CD14-positive monocyte (primary cell): ENCODE measurements around the gene ZDHHC3. TPM values are rescaled to one million over a fixed set of nuclear protein-coding genes. Genes with fewer than 3 reads are reported as not detected.
A peak's percentile ranks its signal among the peaks of the same experiment; 100 is the strongest.

Source experiments
- DNase-seq, 3 donors: peaks; one replicate each; pipeline ENCODE4 v3.0.0-alpha.2; 2011 to 2022
- H2AFZ ChIP-seq: 2 replicates; pipeline ENCODE4 v1.6.0; 2012; ENCODE audit warnings: mild to moderate bottlenecking, low read depth, low read length, inconsistent platforms; ENCODE audit not compliant: insufficient read depth, poor library complexity, severe bottlenecking
- H3K27ac ChIP-seq, 2 donors: 1 replicate in 1 of 2; 2 replicates in 1 of 2; pipeline ENCODE4 v1.5.1; 2012 to 2013; ENCODE audit warnings: low read length in 2 of 2, control low read depth in 1 of 2, inconsistent platforms in 1 of 2, low read depth in 1 of 2, mild to moderate bottlenecking in 1 of 2
- H3K27me3 ChIP-seq, 2 donors: one replicate each; pipeline versions ENCODE4 v1.6.0 to v1.6.1; 2011 to 2013; ENCODE audit warnings: low read length in 2 of 2; ENCODE audit not compliant: control insufficient read depth in 2 of 2, insufficient read depth in 2 of 2
- H3K36me3 ChIP-seq, 2 donors: replicated peaks in 1 of 2; 1 replicate in 1 of 2; 2 replicates in 1 of 2; pipeline versions ENCODE4 v1.5.1 to v1.6.1; 2012 to 2013; ENCODE audit warnings: low read length in 2 of 2, control low read depth in 1 of 2, inconsistent platforms in 1 of 2, mild to moderate bottlenecking in 1 of 2; ENCODE audit not compliant: insufficient read depth in 2 of 2, control insufficient read depth in 1 of 2
- H3K4me1 ChIP-seq, 2 donors: 1 replicate in 1 of 2; 2 replicates in 1 of 2; pipeline versions ENCODE4 v1.5.1 to v1.6.1; 2012 to 2013; ENCODE audit warnings: low read length in 2 of 2, control low read depth in 1 of 2, inconsistent platforms in 1 of 2, mild to moderate bottlenecking in 1 of 2, moderate library complexity in 1 of 2; ENCODE audit not compliant: insufficient read depth in 2 of 2, control insufficient read depth in 1 of 2
- H3K4me2 ChIP-seq: replicated peaks from 2 replicates; pipeline ENCODE3; 2012; ENCODE audit warnings: low read length, moderate library complexity, mild to moderate bottlenecking; ENCODE audit not compliant: poor library complexity, severe bottlenecking; ENCODE audit errors: extremely low read depth
- H3K4me3 ChIP-seq, 3 experiments: fragments of 200-600 bp in 1 of 3; sonication (generic) in 1 of 3; replicated peaks in 1 of 3; 1 replicate in 2 of 3; 2 replicates in 1 of 3; pipeline ENCODE4 v1.5.1; 2011 to 2013; ENCODE audit warnings: low read length in 3 of 3, mild to moderate bottlenecking in 3 of 3, control low read depth in 2 of 3, low read depth in 2 of 3, inconsistent platforms in 1 of 3, moderate library complexity in 1 of 3
- H3K79me2 ChIP-seq: 2 replicates; pipeline ENCODE4 v1.6.0; 2012; ENCODE audit warnings: mild to moderate bottlenecking, control low read depth, inconsistent platforms, low read length, moderate library complexity; ENCODE audit not compliant: insufficient read depth
- H3K9ac ChIP-seq: 2 replicates; pipeline ENCODE4 v1.6.0; 2017; ENCODE audit warnings: low read length, mild to moderate bottlenecking; ENCODE audit not compliant: insufficient read depth, poor library complexity, severe bottlenecking
- H3K9me3 ChIP-seq, 2 donors: replicated peaks in 1 of 2; 1 replicate in 1 of 2; 2 replicates in 1 of 2; pipeline versions ENCODE4 v1.5.1 to v1.6.1; 2012 to 2013; ENCODE audit warnings: low read length in 2 of 2, control low read depth in 1 of 2; ENCODE audit not compliant: control insufficient read depth in 1 of 2, insufficient read depth in 1 of 2
- H4K20me1 ChIP-seq: 2 replicates; pipeline ENCODE4 v1.6.0; 2012; ENCODE audit warnings: mild to moderate bottlenecking, low read length, control low read depth, moderate library complexity; ENCODE audit not compliant: insufficient read depth
- H3K27ac Mint-ChIP-seq, 7 donors: one replicate each; pipeline ENCODE4 v1.8.0; 2020; ENCODE audit warnings: mild to moderate bottlenecking in 7 of 7, mixed read lengths in 7 of 7, moderate library complexity in 6 of 7, inconsistent platforms in 2 of 7
- H3K27me3 Mint-ChIP-seq, 3 donors: one replicate each; pipeline ENCODE4 v1.8.0; 2021 to 2022; ENCODE audit warnings: low read depth in 3 of 3, mild to moderate bottlenecking in 3 of 3, mixed read lengths in 3 of 3, moderate library complexity in 3 of 3, inconsistent platforms in 1 of 3
- H3K36me3 Mint-ChIP-seq, 2 donors: one replicate each; pipeline ENCODE4 v1.8.0; 2020; ENCODE audit warnings: mixed read lengths in 2 of 2, inconsistent platforms in 1 of 2, mild to moderate bottlenecking in 1 of 2
- H3K4me1 Mint-ChIP-seq: one replicate; pipeline ENCODE4 v1.8.0; 2020; ENCODE audit warnings: mild to moderate bottlenecking, mixed read lengths
- H3K4me3 Mint-ChIP-seq, 2 donors: one replicate each; pipeline ENCODE4 v1.8.0; 2020; ENCODE audit warnings: mild to moderate bottlenecking in 2 of 2, mixed read lengths in 2 of 2, moderate library complexity in 1 of 2
- H3K9me3 Mint-ChIP-seq, 7 donors: one replicate each; pipeline ENCODE4 v1.8.0; 2020 to 2022; ENCODE audit warnings: mixed read lengths in 7 of 7, mild to moderate bottlenecking in 6 of 7, moderate library complexity in 6 of 7, inconsistent platforms in 2 of 7
- CTCF ChIP-seq: fragments of 200-600 bp; IDR thresholded peaks from one replicate; pipeline ENCODE4 v1.8.0; 2022; ENCODE audit warnings: antibody characterized with exemption, mild to moderate bottlenecking
- WGBS: methylation state at CpG from one replicate; pipeline ENCODE4 v1.1.5; 2013; ENCODE audit warnings: missing lambda C conversion rate; ENCODE audit not compliant: insufficient coverage; 5-methylcytosine and 5-hydroxymethylcytosine counted together
- intact Hi-C, 2 donors: fragments of 100-400 bp; cut with micrococcal nuclease; formaldehyde crosslinking; loops; one replicate each; pipeline versions ENCODE4 v1.15.0 to v1.15.1; 2023
- polyA plus RNA-seq, 3 donors: library from polyadenylated mRNA; depleted of rRNA in 1 of 3; unstranded in 2 of 3; stranded (reverse) in 1 of 3; fragments of 300-500 nt in 2 of 3; fragments of >200 nt in 1 of 3; fragmentation: Illumina TruSeq in 2 of 3; gene quantifications; 1 replicate in 2 of 3; 2 replicates in 1 of 3; pipeline ENCODE4 v1.2.3, GENCODE V29; 2012 to 2021

The ZDHHC3 gene
- polyA plus RNA-seq, 3 donors, result 52.1 to 72.6 (median 61.3) TPM

GRCh38 chr3:45000823-45001222 lies 24.8 kb upstream of the ZDHHC3 start:
- H3K4me3 ChIP-seq, result no peak overlapping the region
- Mint-ChIP-seq H3K27ac (peak overlapping the region in 1 of 7 donors; percentile 53), H3K36me3 (peaks cover 81 to 85% of the 10 kb centered on the region in 2 donors)

GRCh38 chr3:44999782-45000181 lies 23.8 kb upstream of the ZDHHC3 start:
- Histone ChIP-seq H3K36me3 (peaks cover 76 to 99% of the 10 kb centered on the region in 2 donors), H3K9ac (no peak overlapping the region), H3K4me3 (no peak overlapping the region), H3K79me2 (no peaks in the 10 kb centered on the region), H2AFZ (no peak overlapping the region), H3K4me2 (no peak overlapping the region), H4K20me1 (no peaks in the 10 kb centered on the region), H3K9me3 (no peaks in the 10 kb centered on the region), H3K4me1 (no peaks in the 10 kb centered on the region), H3K27me3 (no peaks in the 10 kb centered on the region), H3K27ac (no peak overlapping the region)
- H3K27ac Mint-ChIP-seq, result no peak overlapping the region
- intact Hi-C loops, result no loop called here
- H3K36me3 Mint-ChIP-seq, result peaks cover 79 to 81% of the 10 kb centered on the region in 2 donors
- no CpG with 5 or more reads among the region's 2 CpGs for WGBS
- H3K4me1 Mint-ChIP-seq, result no peaks in the 10 kb centered on the region
- no peak overlapping the region for H3K4me3 Mint-ChIP-seq
- no peaks in the 10 kb centered on the region for H3K27me3 Mint-ChIP-seq
- TF ChIP-seq CTCF, result no peak
- H3K9me3 Mint-ChIP-seq, result peaks cover 0 to 3% (median 0%) of the 10 kb centered on the region in 7 donors
- DNase-seq, result no peak

More at GRCh38 chr3:45000823-45001222, 24.8 kb upstream of the ZDHHC3 start:
- Histone ChIP-seq H3K27me3 (no peaks in the 10 kb centered on the region), H2AFZ (no peak overlapping the region), H3K9me3 (no peaks in the 10 kb centered on the region), H4K20me1 (no peaks in the 10 kb centered on the region), H3K36me3 (peaks cover 77 to 99% of the 10 kb centered on the region in 2 donors), H3K27ac (no peak overlapping the region), H3K4me1 (no peaks in the 10 kb centered on the region), H3K9ac (no peak overlapping the region), H3K4me2 (no peak overlapping the region), H3K79me2 (no peaks in the 10 kb centered on the region)
- no peak for DNase-seq
- no peaks in the 10 kb centered on the region for H3K4me1 Mint-ChIP-seq
- H3K27me3 Mint-ChIP-seq, result no peaks in the 10 kb centered on the region
- H3K9me3 Mint-ChIP-seq, result peaks cover 0 to 3% (median 0%) of the 10 kb centered on the region in 7 donors
- TF ChIP-seq CTCF, result no peak
- intact Hi-C loops, result no loop called here
- no peak overlapping the region for H3K4me3 Mint-ChIP-seq
- WGBS, result 100% methylated on average over 3 of the region's 4 CpGs
